K562 (cell line): ENCODE data around the gene ZNF521. TPM values are rescaled to one million over a fixed set of nuclear protein-coding genes. Genes with fewer than 3 reads are reported as not detected.

Experiments
- ATAC-seq: fragments of 200-7000 bp; cut with Tn5 transposase; 3 replicates; pipeline ENCODE4 v1.9.1; 2020; ENCODE audit warnings: moderate library complexity
- BruUV-seq: library from RNA; stranded (reverse); fragments of 400-500 nt; replicated peaks from 2 replicates; lab custom pipeline; 2021; lab: Mats Ljungman, UMichigan
- CTCF ChIA-PET: fragments of 300-600 bp; formaldehyde crosslinking; extraction: SDS; loops from one replicate; lab custom pipeline; 2021; ENCODE audit warnings: low intra/inter-chr PET ratio; lab: Yijun Ruan, JAX
- POLR2A ChIA-PET: fragments of 300-600, 350-650 bp; sonication (Branson Sonifier 250); formaldehyde crosslinking; extraction: SDS; loops from one replicate; lab custom pipeline; 2021; ENCODE audit warnings: antibody characterized with exemption, inconsistent platforms; lab: Yijun Ruan, JAX
- DNase-seq, 4 experiments: peaks; one replicate each; pipeline versions ENCODE4 v3.0.0 to v3.0.0-alpha.2; 2011 to 2018; ENCODE audit warnings: low spot score in 3 of 4, mixed read lengths in 3 of 4; ENCODE audit errors: extremely low read depth in 1 of 4
- FAIRE-seq: peaks from 2 replicates; lab custom pipeline; 2011; peaks lifted over from hg19 to GRCh38; lab: Jason Lieb, UNC
- H2AFZ ChIP-seq: 2 replicates; pipeline ENCODE4 v1.6.0; 2011; ENCODE audit warnings: low read depth, low read length, control low read depth, inconsistent platforms
- H3K27ac ChIP-seq: fragments of 200-600 bp; 3 replicates; pipeline ENCODE4 v1.8.0; 2011; ENCODE audit warnings: low read depth, mild to moderate bottlenecking, control low read depth, inconsistent platforms, low read length, moderate library complexity, mixed read lengths; ENCODE audit errors: extremely low read depth
- H3K27me3 ChIP-seq, 2 experiments: fragments of 300-600 bp in 1 of 2; 2 replicates in 1 of 2; 3 replicates in 1 of 2; pipeline versions ENCODE4 v1.6.0 to v1.8.0; 2011; ENCODE audit warnings: inconsistent platforms in 2 of 2, low read length in 2 of 2, mild to moderate bottlenecking in 1 of 2, mixed read lengths in 1 of 2, moderate library complexity in 1 of 2; ENCODE audit not compliant: control insufficient read depth in 2 of 2, insufficient read depth in 2 of 2
- H3K36me3 ChIP-seq: fragments of 300-600 bp; 3 replicates; pipeline ENCODE4 v1.8.0; 2011; ENCODE audit warnings: mild to moderate bottlenecking, low read length, inconsistent platforms; ENCODE audit not compliant: control insufficient read depth, insufficient read depth
- H3K4me1 ChIP-seq, 2 experiments: fragments of 200-600 bp in 1 of 2; replicated peaks in 1 of 2; 2 replicates in 1 of 2; 3 replicates in 1 of 2; pipeline versions ENCODE4 v1.5.1 to v1.8.0; 2011; ENCODE audit warnings: inconsistent platforms in 2 of 2, low read length in 2 of 2, mild to moderate bottlenecking in 1 of 2, mixed read lengths in 1 of 2, moderate library complexity in 1 of 2; ENCODE audit not compliant: control insufficient read depth in 2 of 2, insufficient read depth in 2 of 2
- H3K4me2 ChIP-seq: 2 replicates; pipeline ENCODE4 v1.6.1; 2011; ENCODE audit warnings: low read length, control low read depth, inconsistent platforms, mixed read lengths; ENCODE audit not compliant: insufficient read depth
- H3K4me3 ChIP-seq: fragments of 200-600 bp; sonication (generic), shearing (Covaris generic); 2 replicates; pipeline ENCODE4 v1.5.1; 2016; ENCODE audit warnings: control low read depth, inconsistent platforms
- H3K79me2 ChIP-seq: fragments of 200-600 bp; 3 replicates; pipeline ENCODE4 v1.8.0; 2011; ENCODE audit warnings: low read length, inconsistent platforms; ENCODE audit not compliant: control insufficient read depth, insufficient read depth
- H3K9ac ChIP-seq, 2 experiments: 2 replicates each; pipeline versions ENCODE4 v1.6.0 to v1.6.1; 2011; ENCODE audit warnings: low read depth in 2 of 2, low read length in 2 of 2, control low read depth in 1 of 2, inconsistent platforms in 1 of 2, mild to moderate bottlenecking in 1 of 2, mixed read lengths in 1 of 2; ENCODE audit not compliant: insufficient read depth in 1 of 2
- H3K9me1 ChIP-seq: one replicate; pipeline ENCODE4 v1.6.0; 2011; ENCODE audit warnings: inconsistent platforms, mild to moderate bottlenecking, low read length, moderate library complexity; ENCODE audit not compliant: control insufficient read depth, insufficient read depth
- H3K9me3 ChIP-seq: replicated peaks from 2 replicates; pipeline ENCODE4 v1.5.1; 2011; ENCODE audit warnings: low read depth, low read length, inconsistent platforms; ENCODE audit not compliant: control insufficient read depth, insufficient read depth
- H4K20me1 ChIP-seq: replicated peaks from 2 replicates; pipeline ENCODE4 v1.6.1; 2011; ENCODE audit warnings: low read length, inconsistent platforms, mixed read lengths; ENCODE audit not compliant: control insufficient read depth, insufficient read depth
- ARID1B ChIP-seq: fragments of 450-650 bp; IDR thresholded peaks from 2 replicates; pipeline ENCODE4 v1.6.1; 2016; ENCODE audit warnings: antibody characterized with exemption, mild to moderate bottlenecking, inconsistent platforms
- FOS ChIP-seq: IDR thresholded peaks from 3 replicates; pipeline ENCODE4 v1.6.1; 2011; ENCODE audit not compliant: insufficient read length; ENCODE audit errors: extremely low read depth
- HDAC6 ChIP-seq: IDR thresholded peaks from 2 replicates; pipeline ENCODE4 v1.6.1; 2012; ENCODE audit warnings: low read depth, mild to moderate bottlenecking, control low read depth, inconsistent platforms, low read length, moderate library complexity
- HLTF ChIP-seq: fragments of 450-650 bp; IDR thresholded peaks from 2 replicates; pipeline ENCODE4 v1.6.1; 2016
- HMG20B ChIP-seq: fragments of 250-450 bp; sonication (Bioruptor Pico); IDR thresholded peaks from 2 replicates; pipeline ENCODE4 v1.5.0; 2021; ENCODE audit warnings: mild to moderate bottlenecking
- MEIS2 ChIP-seq: fragments of 450-650 bp; IDR thresholded peaks from 2 replicates; pipeline ENCODE4 v1.6.1; 2014; ENCODE audit warnings: mild to moderate bottlenecking; ENCODE audit not compliant: partially characterized antibody
- RBFOX2 ChIP-seq: fragments of 200-400 bp; formaldehyde crosslinking; IDR thresholded peaks from 2 replicates; pipeline ENCODE4 v1.6.1; 2017; ENCODE audit warnings: low read depth, mild to moderate bottlenecking, low read length, moderate library complexity
- RBM15 ChIP-seq: fragments of 200-400 bp; formaldehyde crosslinking; IDR thresholded peaks from 2 replicates; pipeline ENCODE4 v1.6.1; 2018; ENCODE audit warnings: mild to moderate bottlenecking, low read length, moderate library complexity; ENCODE audit not compliant: insufficient read depth
- SMARCE1 ChIP-seq: fragments of 450-650 bp; IDR thresholded peaks from 2 replicates; pipeline ENCODE4 v1.7.1; 2016; ENCODE audit warnings: mild to moderate bottlenecking
- TEAD2 ChIP-seq: fragments of 450-650 bp; IDR thresholded peaks from 2 replicates; pipeline ENCODE4 v1.6.1; 2016; ENCODE audit warnings: missing genetic modification characterization, control low read depth, missing compliant biosample characterization
- ZKSCAN3 ChIP-seq: fragments of 250-450 bp; sonication (Bioruptor Pico); IDR thresholded peaks from 2 replicates; pipeline ENCODE4 v1.4.0; 2020
- WGBS: fragments of 100-300 bp; shearing (Covaris generic); methylation state at CpG from one replicate; pipeline ENCODE4 v1.1.6; 2016; ENCODE audit warnings: low coverage, mixed read lengths; ENCODE audit not compliant: insufficient coverage; ENCODE audit errors: missing lambda C conversion rate; 5-methylcytosine and 5-hydroxymethylcytosine counted together
- in situ Hi-C: fragments of 300-500 bp; cut with MboI; formaldehyde crosslinking; loops from 4 replicates; pipeline ENCODE4 v1.15.0; 2018; ENCODE audit warnings: inconsistent platforms, mixed read lengths
- intact Hi-C: fragments of 100-400 bp; cut with micrococcal nuclease; formaldehyde crosslinking; loops from 2 replicates; pipeline ENCODE4 v1.14.2; 2022
- polyA plus RNA-seq, 8 experiments: library from polyadenylated mRNA; depleted of rRNA in 4 of 8; stranded (reverse) in 5 of 8; unstranded in 3 of 8; fragments of >200 nt; fragmentation: Nextera tagmentation in 2 of 8; fragmentation: Illumina TruSeq in 1 of 8; extraction: Ambion mirVana in 2 of 8; extraction: Trizol in 1 of 8; gene quantifications; 2 replicates each; pipeline versions ENCODE4 v1.2.1 to v1.2.3, GENCODE V29; 2011 to 2014; ENCODE audit warnings: inconsistent platforms in 1 of 8, missing spikeins in 1 of 8
- total RNA-seq, 7 experiments: library from RNA; depleted of rRNA in 6 of 7; stranded (reverse); fragments of >200 nt in 6 of 7; fragmentation: Illumina TruSeq in 2 of 7; extraction: Trizol in 2 of 7; gene quantifications; 2 replicates each; pipeline versions ENCODE4 v1.2.1 to v1.2.3, GENCODE V29; 2011 to 2021; ENCODE audit warnings: low replicate concordance in 1 of 7
- TF ChIP-seq, protein P1 (sequence below): fragments of 450-650 bp; formaldehyde crosslinking; IDR thresholded peaks from 2 replicates; pipeline ENCODE4 v1.4.0; 2022; ENCODE audit warnings: missing genetic modification characterization

ZNF521 gene
- total and polyA plus RNA-seq, 9 of the 15 experiments (the other 6 are each of a cell fraction or from before 2014, with no cell fraction given): 1.2 to 5.8 (median 1.6) TPM

DNA sequence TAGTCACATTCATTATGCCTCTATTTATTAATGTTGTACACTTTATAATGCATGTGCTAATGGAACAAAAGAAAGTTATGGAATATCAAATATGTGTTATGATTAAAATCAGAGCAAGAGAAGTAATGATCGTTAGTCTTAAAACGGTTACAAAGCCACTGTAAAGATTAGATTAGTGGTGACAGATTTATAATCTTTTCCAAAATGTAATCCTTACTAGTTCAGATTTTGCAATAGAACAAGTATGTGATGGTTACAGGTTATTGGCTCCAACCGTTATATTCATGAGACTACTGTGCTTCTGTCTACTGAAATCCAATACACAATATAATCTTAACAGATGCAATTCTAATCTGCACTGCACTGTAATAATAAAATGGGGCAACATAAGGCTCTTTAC, 180.6 kb downstream of the ZNF521 start:
- Histone ChIP-seq H3K36me3 (no peaks in the 10 kb centered on the region), H3K4me1 (no peaks in the 10 kb centered on the region), H3K27me3 (no peaks in the 10 kb centered on the region), H3K9me3 (no peaks in the 10 kb centered on the region; the same call in 1 of the 2 replicates), H3K27ac (no peak overlapping the region), H3K4me2 (no peak overlapping the region), H3K9me1 (no peaks in the 10 kb centered on the region), H4K20me1 (no peaks in the 10 kb centered on the region), H3K9ac (no peak overlapping the region), H3K79me2 (no peaks in the 10 kb centered on the region), H3K4me3 (no peak overlapping the region), H2AFZ (no peak overlapping the region)
- ATAC-seq: no peak
- WGBS: 2% methylated on average over 3 of the region's 3 CpGs
- intact Hi-C loops: no loop called here
- TF ChIP-seq SMARCE1 (no peak), MEIS2 (peak; percentile 59)
- BruUV-seq: no TSS peak
- ChIA-PET POLR2A (no interaction called here), CTCF (no interaction called here)
- in situ Hi-C loops: no loop called here
- DNase-seq: no peak
- no peak for FAIRE-seq

DNA sequence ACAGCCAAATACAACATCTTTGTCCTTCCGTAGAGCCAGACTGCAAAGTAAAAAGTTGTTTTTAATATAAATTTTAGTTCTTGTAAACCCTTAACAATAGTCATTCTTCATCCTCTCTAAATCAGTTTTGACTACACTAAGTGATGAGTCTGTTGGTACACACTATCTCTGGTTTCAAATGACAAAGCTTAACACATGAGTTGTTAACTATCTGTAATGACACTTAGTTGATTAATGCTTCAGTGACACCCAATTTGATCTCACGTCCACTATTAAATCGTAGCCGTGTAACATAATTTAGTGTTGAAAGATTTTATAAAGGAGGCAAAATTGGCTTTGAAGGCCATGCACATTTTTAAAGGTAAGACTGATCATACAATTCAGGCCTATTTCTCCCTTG, 181.6 kb downstream of the ZNF521 start:
- H3K27me3 ChIP-seq: no peaks in the 10 kb centered on the region
- no peaks in the 10 kb centered on the region for H3K79me2 ChIP-seq
- no peak for ATAC-seq
- DNase-seq: no peak
- no peak overlapping the region for H2AFZ ChIP-seq
- no peak overlapping the region for H3K4me3 ChIP-seq
- TF ChIP-seq, protein P1, sequence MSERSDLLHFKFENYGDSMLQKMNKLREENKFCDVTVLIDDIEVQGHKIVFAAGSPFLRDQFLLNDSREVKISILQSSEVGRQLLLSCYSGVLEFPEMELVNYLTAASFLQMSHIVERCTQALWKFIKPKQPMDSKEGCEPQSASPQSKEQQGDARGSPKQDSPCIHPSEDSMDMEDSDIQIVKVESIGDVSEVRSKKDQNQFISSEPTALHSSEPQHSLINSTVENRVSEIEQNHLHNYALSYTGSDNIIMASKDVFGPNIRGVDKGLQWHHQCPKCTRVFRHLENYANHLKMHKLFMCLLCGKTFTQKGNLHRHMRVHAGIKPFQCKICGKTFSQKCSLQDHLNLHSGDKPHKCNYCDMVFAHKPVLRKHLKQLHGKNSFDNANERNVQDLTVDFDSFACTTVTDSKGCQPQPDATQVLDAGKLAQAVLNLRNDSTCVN: no peak
- TF ChIP-seq TEAD2 (tag) (no peak), RBFOX2 (no peak), HDAC6 (no peak), ARID1B (no peak), FOS (no peak), HMG20B (no peak), ZKSCAN3 (CRISPR knock-in tag) (no peak), RBM15 (no peak), HLTF (no peak)
- intact Hi-C loops: no loop called here
- no peaks in the 10 kb centered on the region for H3K9me3 ChIP-seq
- BruUV-seq: no TSS peak
- no peak overlapping the region for H3K27ac ChIP-seq
- ChIA-PET CTCF (interaction anchor here (0.7 kb wide), 1 partner anchor 358 kb away, joined by 5 read pairs; no protein-coding TSS in a partner anchor), POLR2A (no interaction called here)
- no peak for FAIRE-seq
- 4% methylated on average over 4 of the region's 4 CpGs for WGBS
- no peaks in the 10 kb centered on the region for H3K36me3 ChIP-seq
- no peaks in the 10 kb centered on the region for H3K4me1 ChIP-seq
- H4K20me1 ChIP-seq: no peaks in the 10 kb centered on the region
- in situ Hi-C loops: no loop called here
- no peak overlapping the region for H3K9ac ChIP-seq
- H3K4me2 ChIP-seq: no peak overlapping the region
- no peaks in the 10 kb centered on the region for H3K9me1 ChIP-seq
